ENCODE results near the gene LRMDA.

DNA sequence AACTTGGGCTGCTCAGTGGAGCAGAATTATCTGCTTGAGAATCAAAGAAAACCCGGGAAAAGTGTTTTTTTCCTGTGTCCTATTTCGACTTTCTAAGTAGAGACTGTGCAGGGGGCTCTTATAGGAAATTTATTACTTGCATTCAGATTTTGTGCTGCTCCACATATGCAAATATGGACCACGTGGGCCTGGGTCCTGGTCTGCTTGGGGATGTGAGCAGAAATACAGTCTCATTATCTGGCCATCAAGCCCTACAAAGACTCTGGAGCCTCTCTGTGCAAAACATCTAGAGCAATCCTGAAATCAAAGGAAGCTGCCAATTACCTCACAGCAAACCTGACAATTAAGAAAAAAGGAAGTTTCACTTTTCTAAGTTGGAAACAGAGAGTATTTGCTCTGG lies 216.9 kb downstream of the LRMDA start:
- TF ChIP-seq POLR2A (IDR thresholded peaks at IDR 0.05; ENCODE audit: borderline replicate concordance, extremely low read depth, insufficient read depth, insufficient read length) (no peak), SIN3A (IDR thresholded peaks at IDR 0.05; ENCODE audit: low read depth) (no peak), POLR2AphosphoS5 (IDR thresholded peaks at IDR 0.05; ENCODE audit: low read depth, low read length) (no peak), YY1 (IDR thresholded peaks at IDR 0.05; ENCODE audit: extremely low read depth, insufficient replicate concordance, low read depth, low read length) (no peak), ZNF274 (IDR thresholded peaks at IDR 0.05; ENCODE audit: low read depth, low read length) (no peak), EZH2 (IDR thresholded peaks at IDR 0.05) (no peak), EZH2phosphoT487 (IDR thresholded peaks at IDR 0.05; ENCODE audit: borderline replicate concordance) (no peak), RAD21 (IDR thresholded peaks at IDR 0.05; ENCODE audit: low read depth) (no peak), EGR1 (IDR thresholded peaks at IDR 0.05; ENCODE audit: low read depth) (no peak)
- TF ChIP-seq, protein P1, sequence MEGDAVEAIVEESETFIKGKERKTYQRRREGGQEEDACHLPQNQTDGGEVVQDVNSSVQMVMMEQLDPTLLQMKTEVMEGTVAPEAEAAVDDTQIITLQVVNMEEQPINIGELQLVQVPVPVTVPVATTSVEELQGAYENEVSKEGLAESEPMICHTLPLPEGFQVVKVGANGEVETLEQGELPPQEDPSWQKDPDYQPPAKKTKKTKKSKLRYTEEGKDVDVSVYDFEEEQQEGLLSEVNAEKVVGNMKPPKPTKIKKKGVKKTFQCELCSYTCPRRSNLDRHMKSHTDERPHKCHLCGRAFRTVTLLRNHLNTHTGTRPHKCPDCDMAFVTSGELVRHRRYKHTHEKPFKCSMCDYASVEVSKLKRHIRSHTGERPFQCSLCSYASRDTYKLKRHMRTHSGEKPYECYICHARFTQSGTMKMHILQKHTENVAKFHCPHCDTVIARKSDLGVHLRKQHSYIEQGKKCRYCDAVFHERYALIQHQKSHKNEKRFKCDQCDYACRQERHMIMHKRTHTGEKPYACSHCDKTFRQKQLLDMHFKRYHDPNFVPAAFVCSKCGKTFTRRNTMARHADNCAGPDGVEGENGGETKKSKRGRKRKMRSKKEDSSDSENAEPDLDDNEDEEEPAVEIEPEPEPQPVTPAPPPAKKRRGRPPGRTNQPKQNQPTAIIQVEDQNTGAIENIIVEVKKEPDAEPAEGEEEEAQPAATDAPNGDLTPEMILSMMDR (IDR thresholded peaks at IDR 0.05 in 2 of 3, conservative IDR thresholded peaks at IDR 0.05 in 1 of 3; ENCODE audit: borderline replicate concordance in 1 of 3, insufficient read depth in 1 of 3, low read depth in 2 of 3, low read length in 2 of 3): no peak
- TF ChIP-seq, protein P2, sequence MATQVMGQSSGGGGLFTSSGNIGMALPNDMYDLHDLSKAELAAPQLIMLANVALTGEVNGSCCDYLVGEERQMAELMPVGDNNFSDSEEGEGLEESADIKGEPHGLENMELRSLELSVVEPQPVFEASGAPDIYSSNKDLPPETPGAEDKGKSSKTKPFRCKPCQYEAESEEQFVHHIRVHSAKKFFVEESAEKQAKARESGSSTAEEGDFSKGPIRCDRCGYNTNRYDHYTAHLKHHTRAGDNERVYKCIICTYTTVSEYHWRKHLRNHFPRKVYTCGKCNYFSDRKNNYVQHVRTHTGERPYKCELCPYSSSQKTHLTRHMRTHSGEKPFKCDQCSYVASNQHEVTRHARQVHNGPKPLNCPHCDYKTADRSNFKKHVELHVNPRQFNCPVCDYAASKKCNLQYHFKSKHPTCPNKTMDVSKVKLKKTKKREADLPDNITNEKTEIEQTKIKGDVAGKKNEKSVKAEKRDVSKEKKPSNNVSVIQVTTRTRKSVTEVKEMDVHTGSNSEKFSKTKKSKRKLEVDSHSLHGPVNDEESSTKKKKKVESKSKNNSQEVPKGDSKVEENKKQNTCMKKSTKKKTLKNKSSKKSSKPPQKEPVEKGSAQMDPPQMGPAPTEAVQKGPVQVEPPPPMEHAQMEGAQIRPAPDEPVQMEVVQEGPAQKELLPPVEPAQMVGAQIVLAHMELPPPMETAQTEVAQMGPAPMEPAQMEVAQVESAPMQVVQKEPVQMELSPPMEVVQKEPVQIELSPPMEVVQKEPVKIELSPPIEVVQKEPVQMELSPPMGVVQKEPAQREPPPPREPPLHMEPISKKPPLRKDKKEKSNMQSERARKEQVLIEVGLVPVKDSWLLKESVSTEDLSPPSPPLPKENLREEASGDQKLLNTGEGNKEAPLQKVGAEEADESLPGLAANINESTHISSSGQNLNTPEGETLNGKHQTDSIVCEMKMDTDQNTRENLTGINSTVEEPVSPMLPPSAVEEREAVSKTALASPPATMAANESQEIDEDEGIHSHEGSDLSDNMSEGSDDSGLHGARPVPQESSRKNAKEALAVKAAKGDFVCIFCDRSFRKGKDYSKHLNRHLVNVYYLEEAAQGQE (IDR thresholded peaks at IDR 0.05; ENCODE audit: low read depth): no peak
- TF ChIP-seq, protein P3, sequence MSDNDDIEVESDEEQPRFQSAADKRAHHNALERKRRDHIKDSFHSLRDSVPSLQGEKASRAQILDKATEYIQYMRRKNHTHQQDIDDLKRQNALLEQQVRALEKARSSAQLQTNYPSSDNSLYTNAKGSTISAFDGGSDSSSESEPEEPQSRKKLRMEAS (IDR thresholded peaks at IDR 0.05): no peak

All from HCT116 (cell line).